PC-3 (cell line): ENCODE data around the gene CHL1. TPM values are rescaled to one million over a fixed set of nuclear protein-coding genes. Genes with fewer than 3 reads are reported as not detected.

Experiments used
- ATAC-seq: fragments of 200-7000 bp; cut with Tn5 transposase; 2 replicates; pipeline ENCODE4 v1.9.1; 2020; ENCODE audit warnings: mild to moderate bottlenecking, moderate library complexity
- BruUV-seq: library from RNA; stranded (reverse); fragments of 400-500 nt; replicated peaks from 2 replicates; lab custom pipeline; 2021; lab: Mats Ljungman, UMichigan
- CTCF ChIA-PET: fragments of 300-600 bp; sonication (Branson Sonifier 250); formaldehyde crosslinking; loops from one replicate; lab custom pipeline; 2022; ENCODE audit warnings: antibody characterized with exemption; lab: Charles Lee
- POLR2A ChIA-PET: fragments of 300-600 bp; sonication (Branson Sonifier 250); formaldehyde crosslinking; loops from one replicate; lab custom pipeline; 2022; ENCODE audit warnings: antibody characterized with exemption; ENCODE audit not compliant: unreplicated experiment; lab: Charles Lee
- DNase-seq: peaks from one replicate; pipeline ENCODE4 v3.0.0-alpha.2; 2015
- H2AFZ ChIP-seq: fragments of 300-600 bp; sonication (generic); 2 replicates; pipeline ENCODE4 v1.6.0; 2016; ENCODE audit warnings: antibody characterized with exemption, low read length
- H3F3A ChIP-seq: fragments of 300-600 bp; sonication (generic); one replicate; pipeline ENCODE4 v1.6.0; 2017; ENCODE audit warnings: antibody characterized with exemption, low read length, control low read depth, mild to moderate bottlenecking; ENCODE audit not compliant: unreplicated experiment
- H3K27ac ChIP-seq: fragments of 300-600 bp; sonication (generic); 2 replicates; pipeline ENCODE4 v1.5.1; 2016; ENCODE audit warnings: mild to moderate bottlenecking, low read length
- H3K27me3 ChIP-seq: fragments of 300-600 bp; sonication (generic); 2 replicates; pipeline ENCODE4 v1.6.1; 2016; ENCODE audit warnings: low read length, mixed read lengths
- H3K36me3 ChIP-seq: fragments of 300-600 bp; sonication (generic); 2 replicates; pipeline ENCODE4 v1.6.1; 2016; ENCODE audit warnings: low read depth, mixed run types, low read length, mixed read lengths
- H3K4me1 ChIP-seq: fragments of 300-600 bp; sonication (generic); 2 replicates; pipeline ENCODE4 v1.5.1; 2016; ENCODE audit warnings: low read length; ENCODE audit not compliant: insufficient read depth
- H3K4me2 ChIP-seq: fragments of 300-600 bp; sonication (generic); 2 replicates; pipeline ENCODE4 v1.6.0; 2016; ENCODE audit warnings: low read length
- H3K4me3 ChIP-seq: fragments of 300-600 bp; sonication (generic); 2 replicates; pipeline ENCODE4 v1.5.1; 2016; ENCODE audit warnings: mild to moderate bottlenecking, low read length, mixed read lengths
- H3K79me2 ChIP-seq: fragments of 300-600 bp; sonication (generic); 2 replicates; pipeline ENCODE4 v1.6.1; 2017; ENCODE audit warnings: low read length, mixed read lengths
- H3K9ac ChIP-seq: fragments of 300-600 bp; sonication (generic); 2 replicates; pipeline ENCODE4 v1.6.0; 2016; ENCODE audit warnings: mild to moderate bottlenecking, low read length
- H3K9me2 ChIP-seq: fragments of 300-600 bp; sonication (generic); replicated peaks from 2 replicates; pipeline ENCODE4 v1.6.1; 2016; ENCODE audit warnings: mixed run types, low read length, mixed read lengths
- H3K9me3 ChIP-seq: fragments of 300-600 bp; sonication (generic); 2 replicates; pipeline ENCODE4 v1.6.1; 2016; ENCODE audit warnings: low read length, mixed read lengths
- H4K20me1 ChIP-seq: fragments of 300-600 bp; sonication (generic); 2 replicates; pipeline ENCODE4 v1.6.1; 2016; ENCODE audit warnings: low read length, mixed read lengths
- EZH2 ChIP-seq: fragments of 300-600 bp; sonication (generic); IDR thresholded peaks from one replicate; pipeline ENCODE4 v1.6.1; 2017; ENCODE audit warnings: antibody characterized with exemption, mild to moderate bottlenecking, low read length; ENCODE audit not compliant: unreplicated experiment
- EZH2phosphoT487 ChIP-seq: fragments of 300-600 bp; sonication (generic); IDR thresholded peaks from 2 replicates; pipeline ENCODE4 v1.6.1; 2018; ENCODE audit warnings: mild to moderate bottlenecking, antibody characterized with exemption, low read length, borderline replicate concordance
- intact Hi-C: fragments of 100-400 bp; cut with micrococcal nuclease; formaldehyde crosslinking; loops from 2 replicates; pipeline ENCODE4 v1.9.0; 2023
- total RNA-seq: library from RNA; depleted of rRNA; stranded (reverse); fragments of >200 nt; gene quantifications from 2 replicates; pipeline ENCODE4 v1.2.3, GENCODE V29; 2014
- TF ChIP-seq, protein P1 (sequence below): fragments of 300-600 bp; sonication (generic); conservative IDR thresholded peaks from 2 replicates; pipeline ENCODE4 v1.5.1; 2017; ENCODE audit warnings: antibody characterized with exemption, low read depth, mild to moderate bottlenecking, low read length

CHL1 gene
- total RNA-seq, 1 experiment from 2014 or later = not detected

DNA sequence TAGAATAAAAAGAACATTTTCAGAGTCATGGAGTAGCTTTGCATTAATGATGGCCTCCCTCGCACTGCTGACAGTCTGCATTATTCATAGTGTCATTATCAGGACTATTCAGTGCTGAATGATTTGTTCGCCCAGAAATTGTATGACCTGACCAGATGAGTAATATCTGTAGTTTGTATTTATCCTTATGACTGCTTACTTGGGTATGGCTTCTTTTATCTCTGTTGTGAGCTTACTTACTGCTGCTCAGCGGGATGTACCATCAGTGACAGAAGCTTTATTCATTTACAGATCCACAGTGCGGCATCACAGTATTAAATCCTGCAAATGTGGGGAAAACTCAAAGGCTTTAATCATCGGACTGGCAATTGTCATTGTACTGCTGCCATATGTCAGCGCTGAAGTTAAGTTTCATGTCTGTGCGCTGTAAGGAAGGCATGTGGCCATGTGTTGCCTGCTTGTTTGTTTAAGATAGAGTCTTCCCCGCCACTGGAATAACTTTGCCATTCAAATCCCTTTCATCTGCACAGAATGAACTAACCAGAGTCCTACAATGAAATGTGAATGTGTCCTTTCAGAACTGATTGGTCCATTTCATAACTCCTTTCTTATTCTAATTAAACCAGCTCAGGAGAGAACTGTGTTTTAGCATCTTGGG lies 262.2 kb downstream of the CHL1 start:
- ChIA-PET POLR2A (no interaction called here), CTCF (no interaction called here)
- no peak for ATAC-seq

More for the DNA sequence above, 262.2 kb downstream of the CHL1 start:
- Histone ChIP-seq H3K9me2 (no peaks in the 10 kb centered on the region), H3K4me1 (no peaks in the 10 kb centered on the region), H3F3A (no peaks in the 10 kb centered on the region), H3K27me3 (peaks cover 44% of the 10 kb centered on the region), H3K27ac (no peak overlapping the region), H4K20me1 (no peaks in the 10 kb centered on the region), H3K9me3 (0 out of 2 replicates have a peak, but pooled peaks cover 6% of the 10 kb centered on the region), H2AFZ (no peak overlapping the region), H3K9ac (no peak overlapping the region), H3K79me2 (no peaks in the 10 kb centered on the region), H3K4me3 (no peak overlapping the region), H3K36me3 (no peaks in the 10 kb centered on the region), H3K4me2 (no peak overlapping the region)
- intact Hi-C loops = no loop called here
- TF ChIP-seq, protein P1, sequence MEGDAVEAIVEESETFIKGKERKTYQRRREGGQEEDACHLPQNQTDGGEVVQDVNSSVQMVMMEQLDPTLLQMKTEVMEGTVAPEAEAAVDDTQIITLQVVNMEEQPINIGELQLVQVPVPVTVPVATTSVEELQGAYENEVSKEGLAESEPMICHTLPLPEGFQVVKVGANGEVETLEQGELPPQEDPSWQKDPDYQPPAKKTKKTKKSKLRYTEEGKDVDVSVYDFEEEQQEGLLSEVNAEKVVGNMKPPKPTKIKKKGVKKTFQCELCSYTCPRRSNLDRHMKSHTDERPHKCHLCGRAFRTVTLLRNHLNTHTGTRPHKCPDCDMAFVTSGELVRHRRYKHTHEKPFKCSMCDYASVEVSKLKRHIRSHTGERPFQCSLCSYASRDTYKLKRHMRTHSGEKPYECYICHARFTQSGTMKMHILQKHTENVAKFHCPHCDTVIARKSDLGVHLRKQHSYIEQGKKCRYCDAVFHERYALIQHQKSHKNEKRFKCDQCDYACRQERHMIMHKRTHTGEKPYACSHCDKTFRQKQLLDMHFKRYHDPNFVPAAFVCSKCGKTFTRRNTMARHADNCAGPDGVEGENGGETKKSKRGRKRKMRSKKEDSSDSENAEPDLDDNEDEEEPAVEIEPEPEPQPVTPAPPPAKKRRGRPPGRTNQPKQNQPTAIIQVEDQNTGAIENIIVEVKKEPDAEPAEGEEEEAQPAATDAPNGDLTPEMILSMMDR = no peak
- TF ChIP-seq EZH2 (no peak), EZH2phosphoT487 (no peak)
- no TSS peak for BruUV-seq
- DNase-seq = no peak
